OCI-LY3 (cell line): ENCODE results near the gene SELENOI.

Source experiments
- EZH2phosphoT487 ChIP-seq: fragments of 200-600 bp; shearing (Covaris generic); IDR thresholded peaks from 2 replicates; pipeline ENCODE4 v1.6.1; 2018; ENCODE audit warnings: antibody characterized with exemption, mixed run types, low read depth
- TF ChIP-seq, protein P1 (sequence below): fragments of 200-600, 300-600 bp; sonication (generic); IDR thresholded peaks from 2 replicates; pipeline ENCODE4 v1.5.1; 2014; ENCODE audit warnings: antibody characterized with exemption, low read length, low read depth

DNA sequence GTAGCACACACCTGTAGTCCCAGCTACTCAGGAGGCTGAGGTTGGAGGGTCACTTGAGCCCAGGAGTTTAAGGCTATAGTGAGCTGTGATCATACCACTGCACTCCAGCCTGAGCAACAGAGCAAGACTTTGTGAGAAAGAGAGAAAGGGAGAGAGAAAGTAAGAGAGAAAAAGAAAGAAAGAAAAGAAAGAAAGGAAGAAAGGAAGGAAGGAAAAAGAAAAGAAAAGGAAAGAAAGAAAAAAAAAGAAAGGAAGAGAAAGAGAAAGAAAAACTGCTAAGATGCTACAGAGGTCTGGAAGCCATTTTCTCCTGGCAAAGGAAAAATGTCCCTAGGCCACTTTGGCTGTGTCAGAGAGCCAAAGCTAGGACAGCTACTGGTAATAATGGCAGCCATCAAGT, 86.4 kb downstream of the SELENOI start:
- TF ChIP-seq, protein P1, sequence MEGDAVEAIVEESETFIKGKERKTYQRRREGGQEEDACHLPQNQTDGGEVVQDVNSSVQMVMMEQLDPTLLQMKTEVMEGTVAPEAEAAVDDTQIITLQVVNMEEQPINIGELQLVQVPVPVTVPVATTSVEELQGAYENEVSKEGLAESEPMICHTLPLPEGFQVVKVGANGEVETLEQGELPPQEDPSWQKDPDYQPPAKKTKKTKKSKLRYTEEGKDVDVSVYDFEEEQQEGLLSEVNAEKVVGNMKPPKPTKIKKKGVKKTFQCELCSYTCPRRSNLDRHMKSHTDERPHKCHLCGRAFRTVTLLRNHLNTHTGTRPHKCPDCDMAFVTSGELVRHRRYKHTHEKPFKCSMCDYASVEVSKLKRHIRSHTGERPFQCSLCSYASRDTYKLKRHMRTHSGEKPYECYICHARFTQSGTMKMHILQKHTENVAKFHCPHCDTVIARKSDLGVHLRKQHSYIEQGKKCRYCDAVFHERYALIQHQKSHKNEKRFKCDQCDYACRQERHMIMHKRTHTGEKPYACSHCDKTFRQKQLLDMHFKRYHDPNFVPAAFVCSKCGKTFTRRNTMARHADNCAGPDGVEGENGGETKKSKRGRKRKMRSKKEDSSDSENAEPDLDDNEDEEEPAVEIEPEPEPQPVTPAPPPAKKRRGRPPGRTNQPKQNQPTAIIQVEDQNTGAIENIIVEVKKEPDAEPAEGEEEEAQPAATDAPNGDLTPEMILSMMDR, result no peak
- TF ChIP-seq EZH2phosphoT487, result no peak
